Activated effector memory CD4-positive, alpha-beta T cell treated with anti-CD3 and anti-CD28 coated beads, Interleukin-2, amount 50 U/mL, for 16 hours (primary cell): ENCODE results near the gene OR1M1.

ENCODE experiments used
- DNase-seq: peaks from one replicate; pipeline ENCODE4 v3.0.0-alpha.2; 2020

OR1M1 gene

DNA sequence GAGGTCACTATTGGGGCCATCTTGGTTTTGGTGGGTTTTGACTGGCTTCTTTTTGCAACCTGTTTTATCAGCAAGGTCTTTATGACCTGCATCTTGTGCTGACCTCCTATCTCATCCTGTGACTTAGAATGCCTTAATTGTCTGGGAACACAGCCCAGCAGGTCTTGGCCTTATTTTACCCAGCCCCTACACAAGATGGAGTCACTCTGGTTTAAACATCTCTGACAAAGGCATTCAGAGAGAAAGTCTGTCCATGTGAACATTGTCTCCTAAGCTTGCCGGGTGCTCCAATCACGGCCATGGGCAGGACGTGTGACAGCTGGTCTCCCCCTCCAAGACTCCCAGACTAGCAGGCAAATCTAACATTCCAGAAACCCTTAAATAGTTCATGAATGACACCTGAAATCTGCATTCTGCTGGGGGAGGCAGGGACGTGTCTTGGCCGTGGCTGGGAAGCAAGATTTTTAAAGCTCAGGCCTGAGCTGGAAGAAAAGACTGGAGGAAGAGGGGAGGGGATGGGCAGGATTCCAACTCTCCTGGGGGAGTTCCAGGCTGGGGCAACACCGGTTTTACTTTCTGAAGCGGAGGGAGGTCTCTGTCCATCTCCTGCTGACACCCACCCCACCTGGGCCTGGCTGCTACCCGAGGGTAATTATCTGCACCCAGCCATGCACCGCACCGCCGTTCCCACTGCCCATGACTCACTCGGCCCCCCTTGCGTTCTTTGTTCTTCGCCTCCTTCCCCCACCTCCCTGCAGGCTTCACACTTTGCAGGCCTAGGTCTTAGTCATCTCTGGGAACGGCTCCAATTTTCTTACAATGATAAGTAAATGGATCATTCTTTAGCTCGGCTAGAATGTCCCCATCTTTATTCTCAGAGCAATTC lies 11.6 kb upstream of the OR1M1 start:
- no peak for DNase-seq

- no peak for DNase-seq
These were observed 10.0 kb upstream of the OR1M1 start for GRCh38 chr19:9076901-9077300.

GRCh38 chr19:9078651-9079050 lies 8.2 kb upstream of the OR1M1 start:
- no peak for DNase-seq

DNA sequence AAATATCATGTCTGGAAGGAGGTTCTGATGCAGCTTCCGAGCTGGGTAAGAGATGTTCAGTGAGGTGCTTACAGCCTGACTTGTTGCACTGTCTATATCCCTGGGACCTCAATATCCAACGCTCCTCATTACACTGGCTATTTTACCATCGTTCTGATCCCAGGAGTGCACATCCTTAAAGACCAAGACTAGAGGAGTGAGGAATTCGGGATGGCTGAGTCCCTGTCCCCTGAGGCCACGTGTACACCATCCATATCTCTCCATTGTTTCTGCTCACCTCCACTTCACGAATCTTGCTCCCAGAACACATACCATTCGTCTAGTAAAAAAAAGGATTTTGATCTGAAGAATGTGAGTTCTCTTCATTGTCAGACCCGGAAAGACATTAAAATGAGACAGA lies 20.5 kb downstream of the OR1M1 start, which contains the start of gene OR7G2:
Gene OR7G2, minus strand, starts transcription at position 101 of the 400 bp plus-strand sequence. CDS start 4,232 bp downstream, outside the sequence.
- DNase-seq = no peak

- no peak for DNase-seq
These were observed 23.1 kb downstream of the OR1M1 start for GRCh38 chr19:9109959-9110358.

DNA sequence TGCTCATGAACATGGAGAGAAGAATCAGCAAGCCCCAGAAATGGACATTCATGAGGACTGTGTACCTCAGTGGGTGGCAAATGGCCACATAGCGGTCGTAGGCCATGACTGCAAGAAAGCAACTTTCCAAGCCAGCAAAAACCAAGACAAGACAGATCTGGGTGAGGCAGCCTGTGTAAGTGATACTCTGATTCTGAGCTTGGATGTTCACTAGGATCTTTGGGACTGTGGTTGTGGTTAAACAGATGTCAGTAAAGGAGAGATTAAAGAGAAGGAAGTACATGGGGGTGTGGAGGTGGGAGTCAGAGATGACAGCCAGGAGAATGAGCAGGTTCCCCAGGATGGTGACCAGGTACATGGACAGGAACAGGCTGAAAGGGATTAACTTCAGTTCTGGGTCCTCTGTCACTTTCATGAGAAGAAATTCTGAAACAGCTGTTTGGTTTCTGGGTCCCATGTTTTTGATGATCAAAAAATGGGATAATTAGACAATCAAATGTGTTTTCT lies 28.5 kb downstream of the OR1M1 start, which contains the start of gene OR7G1:
Gene OR7G1, minus strand, starts transcription at position 457 of the 507 bp plus-strand sequence. Its CDS starts 0 bp downstream, at position 457.
- no peak for DNase-seq

DNA sequence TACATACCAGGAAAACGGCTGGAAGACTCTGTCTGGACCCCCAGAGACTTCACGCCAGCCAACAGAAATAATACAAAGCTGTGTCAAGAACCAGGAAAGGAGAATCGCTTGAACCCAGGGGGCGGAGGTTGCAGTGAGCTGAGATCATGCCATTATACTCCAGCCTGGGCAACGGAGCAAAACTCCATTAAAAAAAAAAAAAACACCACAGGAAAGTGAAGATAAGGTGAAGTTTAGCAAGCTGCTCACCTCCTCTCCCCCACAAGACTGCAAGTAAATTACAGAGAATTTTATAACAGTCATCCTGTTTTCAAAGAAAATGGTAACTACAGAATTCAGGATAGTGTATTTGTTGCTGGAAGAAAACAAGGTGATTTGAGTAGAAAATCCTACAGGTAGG lies 29.7 kb downstream of the OR1M1 start:
- no peak for DNase-seq

DNA sequence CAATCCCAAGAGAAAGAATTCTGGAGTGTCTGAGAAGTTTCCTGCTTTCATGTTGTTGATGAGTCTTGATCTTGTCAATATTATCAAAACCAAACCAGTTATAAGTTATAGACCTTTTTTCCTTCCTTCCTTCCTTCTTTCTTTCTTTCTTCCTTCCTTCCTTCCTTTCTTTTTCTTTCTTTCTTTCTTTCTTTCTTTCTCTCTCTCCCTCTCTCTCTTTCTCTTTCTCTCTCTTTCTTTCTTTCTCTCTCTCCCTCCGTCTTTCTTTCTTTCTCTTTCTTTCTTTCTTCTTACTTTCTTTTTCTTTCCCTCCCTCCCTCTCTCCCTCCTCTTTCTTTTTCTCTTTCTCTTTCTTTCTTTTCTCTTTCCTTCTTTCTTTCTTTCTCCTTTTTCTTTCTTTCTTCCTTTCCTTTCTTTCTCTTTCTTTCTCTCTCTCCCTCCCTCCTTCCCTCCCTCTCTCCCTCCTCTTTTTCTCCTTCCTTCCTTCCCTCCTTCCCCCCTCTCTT lies 40.1 kb downstream of the OR1M1 start, which contains the start of gene OR7G3:
Gene OR7G3, minus strand, starts transcription at position 51 of the 506 bp plus-strand sequence. Its CDS starts 0 bp downstream, at position 51.
- DNase-seq = no peak

- DNase-seq = no peak
These were observed 41.3 kb downstream of the OR1M1 start for GRCh38 chr19:9128171-9128570.

DNA sequence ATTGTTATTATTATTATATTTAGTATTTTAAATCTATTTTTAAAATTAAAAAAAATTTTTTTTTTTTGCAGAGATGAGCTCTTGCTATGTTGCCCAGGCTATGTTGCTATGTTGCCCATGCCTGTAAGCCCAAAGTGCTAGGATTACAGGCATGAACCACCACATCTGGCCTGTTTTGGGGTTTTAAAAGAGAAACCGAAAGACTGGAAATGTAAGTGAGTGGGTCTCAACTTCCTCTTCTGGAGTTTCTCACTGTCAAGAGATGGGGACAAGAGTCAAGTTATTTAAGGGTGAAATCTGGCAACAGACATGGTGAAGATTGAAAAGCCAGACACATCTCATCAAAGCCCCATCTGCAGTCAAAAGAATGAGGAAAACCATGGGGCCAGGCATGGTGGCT lies 44.1 kb downstream of the OR1M1 start:
- DNase-seq = no peak

GRCh38 chr19:9132422-9132821 lies 45.6 kb downstream of the OR1M1 start:
- DNase-seq = no peak

DNA sequence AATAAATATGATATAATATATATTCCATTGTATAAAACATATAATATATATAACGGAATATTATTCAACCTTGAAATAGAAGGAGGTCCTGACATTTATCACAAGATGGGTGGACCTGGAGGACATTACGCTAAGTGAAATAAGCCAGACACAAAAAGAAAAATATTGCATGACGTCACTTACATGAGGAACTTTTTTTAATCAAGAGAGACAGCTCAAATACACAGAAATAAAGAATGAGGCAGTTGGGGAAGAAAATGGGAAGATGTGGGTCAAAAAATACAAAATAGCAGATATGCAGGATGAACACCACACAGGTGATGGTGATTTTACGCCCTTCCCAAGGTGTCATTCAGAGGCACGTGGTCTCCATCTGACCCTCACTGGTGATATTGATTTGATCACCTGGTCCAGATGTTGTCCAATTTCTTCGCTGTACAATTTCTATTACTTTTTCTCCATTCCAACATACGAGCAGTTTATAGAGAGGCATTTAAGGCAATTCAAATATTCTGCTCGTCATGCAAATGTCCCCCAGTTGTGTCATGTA lies 52.8 kb downstream of the OR1M1 start:
- DNase-seq = no peak

GRCh38 chr19:9140159-9140874 lies 53.5 kb downstream of the OR1M1 start, which contains the start of gene ZNF317:
ZNF317 (plus strand) TSS chr19:9140397; CDS start chr19:9156017, 15,620 bp downstream.
- DNase-seq = peak; percentile 95

DNA sequence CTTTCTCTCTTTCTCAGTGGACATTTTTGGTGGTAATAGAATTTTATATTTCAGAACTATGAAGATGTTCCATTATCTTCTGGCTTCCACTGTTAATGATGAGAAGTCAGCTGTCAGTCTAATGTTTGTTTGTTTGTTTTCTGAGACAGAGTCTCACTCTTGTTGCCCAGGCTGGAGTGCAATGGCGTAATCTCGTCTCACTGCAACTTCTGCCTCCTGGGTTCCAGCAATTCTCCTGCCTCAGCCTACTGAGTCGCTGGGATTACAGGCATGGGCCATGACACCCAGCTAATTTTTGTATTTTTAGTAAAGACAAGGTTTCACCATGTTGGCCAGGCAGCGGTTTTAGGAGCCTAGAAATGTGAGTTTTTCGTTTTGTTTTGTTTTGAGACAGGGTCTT lies 58.1 kb downstream of the OR1M1 start:
- no peak for DNase-seq
